NCI-H460 (cell line): ENCODE measurements around the gene CCDC152. TPM values are rescaled to one million over a fixed set of nuclear protein-coding genes. Genes with fewer than 3 reads are reported as not detected.
"Not testable (repeated sequence)": the region's sequence is repeated elsewhere in the genome, so short reads cannot be mapped to it uniquely, and the experiment has no call there.

Experiments
- DNase-seq: peaks from one replicate; pipeline ENCODE4 v3.0.0-alpha.2; 2016; ENCODE audit warnings: low read depth; ENCODE audit errors: extremely low read depth
- total RNA-seq: library from RNA; depleted of rRNA; stranded (reverse); fragments of >200 nt; shearing (Covaris generic); gene quantifications from 2 replicates; pipeline ENCODE4 v1.2.3, GENCODE V29; 2014

Gene CCDC152
- total RNA-seq, 1 experiment from 2014 or later: not detected

DNA sequence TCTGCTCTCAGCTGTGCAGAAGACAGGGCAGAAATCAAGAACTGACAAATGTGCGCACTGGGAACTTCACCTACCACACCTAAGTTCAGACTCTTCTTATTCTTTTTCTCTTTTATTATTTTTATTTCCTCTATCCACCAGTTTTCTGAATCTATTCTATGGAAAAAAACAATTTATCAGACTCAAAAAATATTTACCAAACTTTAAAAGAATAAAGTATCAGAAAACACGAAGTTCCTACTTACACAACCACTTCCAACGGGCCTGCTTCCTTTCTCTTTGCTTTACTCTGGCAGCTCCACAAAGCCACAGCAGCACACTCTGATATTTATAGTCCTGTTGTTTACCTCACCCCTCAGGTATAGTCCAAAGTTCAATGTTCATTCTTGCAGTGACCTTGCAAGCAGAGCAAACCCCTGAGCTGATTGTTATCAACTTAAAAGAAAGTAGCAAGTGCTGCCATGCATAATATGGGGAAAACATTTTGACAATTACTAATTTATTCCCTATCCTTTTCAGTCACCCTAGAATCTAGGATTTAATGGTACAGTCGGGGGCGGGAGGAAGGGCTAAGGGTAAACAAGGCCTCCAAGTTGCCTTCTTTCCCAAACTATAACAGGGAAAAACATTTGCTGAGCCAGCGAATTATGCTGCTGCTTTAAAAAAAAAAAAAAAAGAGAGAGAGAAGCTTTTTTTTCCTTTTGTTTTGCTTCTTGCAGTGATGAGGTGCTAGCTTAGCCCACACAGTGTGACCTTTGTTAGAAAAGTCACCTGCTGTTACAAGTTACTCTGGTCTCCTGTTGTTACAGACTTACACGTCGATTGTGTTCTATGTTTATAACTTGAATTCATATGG lies 55.2 kb downstream of the CCDC152 start, which contains the start of gene SELENOP:
SELENOP (minus strand) TSS at position 302 of the 856 bp plus-strand sequence. CDS start 3,539 bp downstream, outside the sequence.
- no peak for DNase-seq

DNA sequence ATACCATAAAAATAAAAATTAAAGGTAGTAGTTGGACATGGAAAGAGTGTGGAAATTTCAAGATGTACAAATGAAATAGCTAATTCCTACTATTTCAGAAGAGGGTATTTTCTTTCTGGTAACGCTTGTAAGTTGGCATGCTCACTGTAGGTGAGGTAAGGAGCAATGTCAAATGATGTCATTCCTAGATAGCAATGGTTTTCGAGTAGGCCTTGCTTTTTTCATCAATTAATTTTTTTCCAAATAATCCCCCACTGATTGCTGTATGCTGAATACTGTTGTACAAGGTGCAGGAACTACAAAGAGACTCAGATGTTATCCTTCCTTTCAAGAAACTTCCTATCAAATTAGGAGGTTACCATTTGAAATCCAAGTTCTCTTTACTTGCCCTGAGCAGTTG lies 56.0 kb downstream of the CCDC152 start:
- DNase-seq: no peak

DNA sequence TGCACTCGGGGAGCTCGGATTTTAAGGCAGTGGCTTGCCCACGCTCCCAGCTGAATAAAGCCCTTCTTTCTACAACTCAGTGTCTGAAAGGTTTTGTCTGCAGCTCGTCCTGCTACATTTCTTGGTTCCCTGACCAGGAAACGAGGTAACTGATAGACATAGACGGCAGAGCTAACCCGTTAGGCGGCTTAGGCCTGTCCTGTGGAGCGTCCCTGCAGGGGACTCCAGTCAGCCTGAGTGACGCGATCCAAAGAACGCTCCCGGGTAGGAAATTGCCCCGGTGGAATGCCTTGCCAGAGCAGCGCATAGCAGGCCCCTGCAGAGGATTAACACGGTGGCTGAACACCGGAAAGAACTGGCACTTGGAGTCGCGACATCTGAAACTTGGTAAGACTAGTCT lies 56.9 kb downstream of the CCDC152 start:
- DNase-seq: no peak

DNA sequence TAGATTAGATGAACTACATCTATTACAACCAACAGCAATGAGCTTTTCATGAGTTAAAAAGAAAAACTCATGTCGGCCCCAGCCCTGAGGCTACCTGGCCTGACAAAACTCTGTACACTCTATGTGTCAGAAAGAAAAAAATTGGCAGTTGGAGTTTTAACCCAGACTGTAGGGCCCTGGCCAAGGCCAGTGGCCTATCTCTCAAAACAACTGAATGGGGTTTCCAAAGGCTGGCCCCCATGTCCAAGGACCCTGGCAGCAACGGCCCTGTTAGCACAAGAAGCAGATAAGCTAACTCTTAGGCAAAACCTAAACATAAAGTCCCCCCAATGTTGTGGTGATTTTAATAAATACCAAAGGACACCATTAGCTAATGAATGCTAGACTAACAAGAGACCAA lies 59.9 kb downstream of the CCDC152 start:
- not testable (repeated sequence) for DNase-seq

DNA sequence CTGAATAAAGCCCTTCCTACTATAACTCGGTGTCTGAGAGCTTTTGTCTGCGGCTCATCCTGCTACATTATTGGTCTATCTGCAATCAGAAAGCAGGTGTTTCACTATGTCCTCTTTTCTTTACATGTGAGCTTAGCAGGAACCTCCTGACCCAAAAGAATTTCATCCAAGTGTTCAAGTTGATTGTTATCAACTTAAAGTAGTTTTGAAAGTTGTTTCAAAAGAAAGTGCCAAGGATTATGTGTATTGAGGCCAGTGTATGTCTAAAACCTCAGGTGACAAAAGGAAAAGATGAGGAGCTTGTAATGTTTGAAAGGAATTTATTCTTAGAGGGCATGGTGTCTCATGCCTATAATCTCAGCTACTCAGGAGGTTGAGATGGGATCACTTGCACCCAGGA lies 63.1 kb downstream of the CCDC152 start:
- no peak for DNase-seq

DNA sequence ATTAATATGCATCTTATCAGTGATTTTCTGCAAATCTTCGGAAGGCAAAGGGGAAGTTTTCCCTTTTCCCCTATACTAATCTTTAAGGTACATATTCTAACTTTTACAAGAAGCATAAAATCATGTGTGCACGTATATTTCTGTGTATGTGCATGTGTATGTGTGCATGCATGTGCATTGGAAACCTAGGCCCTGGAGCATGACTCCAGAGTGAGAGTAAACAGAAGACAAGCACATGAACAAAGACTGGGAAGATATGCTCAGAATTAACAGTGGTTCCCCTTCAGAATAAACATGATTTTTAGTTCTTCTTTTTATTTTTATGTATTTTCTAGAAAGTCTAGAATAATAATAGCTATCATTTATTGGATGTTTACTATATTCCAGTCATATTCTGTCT lies 65.9 kb downstream of the CCDC152 start:
- no peak for DNase-seq

DNA sequence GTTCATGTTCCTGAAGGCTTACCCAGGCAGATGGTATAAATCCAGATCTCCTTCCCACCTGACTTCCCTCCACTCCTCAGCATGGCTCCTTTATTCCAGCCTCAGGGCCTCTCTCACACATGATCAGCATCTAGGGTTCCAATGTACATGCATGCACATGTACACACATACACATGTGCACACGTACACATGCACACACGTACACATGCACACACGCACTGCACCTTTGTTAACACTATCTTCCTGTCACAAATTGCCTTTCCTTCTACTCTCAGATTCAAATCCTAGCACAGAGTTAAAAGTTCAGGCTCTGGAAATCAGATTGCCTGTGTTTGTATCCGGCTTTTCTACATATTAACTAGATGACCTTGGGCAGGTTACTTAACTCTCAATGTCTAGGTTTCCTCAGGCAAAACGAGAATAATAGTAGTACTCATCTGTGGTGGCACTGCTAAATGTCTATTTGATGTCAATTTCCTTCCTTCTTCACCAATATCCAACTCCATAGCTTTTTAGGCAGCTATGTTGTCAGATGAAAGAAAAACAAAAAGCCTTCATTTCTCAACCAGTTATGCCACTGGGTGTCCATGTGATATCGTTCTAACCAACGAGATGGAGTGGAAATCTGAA lies 67.8 kb downstream of the CCDC152 start:
- DNase-seq: no peak

DNA sequence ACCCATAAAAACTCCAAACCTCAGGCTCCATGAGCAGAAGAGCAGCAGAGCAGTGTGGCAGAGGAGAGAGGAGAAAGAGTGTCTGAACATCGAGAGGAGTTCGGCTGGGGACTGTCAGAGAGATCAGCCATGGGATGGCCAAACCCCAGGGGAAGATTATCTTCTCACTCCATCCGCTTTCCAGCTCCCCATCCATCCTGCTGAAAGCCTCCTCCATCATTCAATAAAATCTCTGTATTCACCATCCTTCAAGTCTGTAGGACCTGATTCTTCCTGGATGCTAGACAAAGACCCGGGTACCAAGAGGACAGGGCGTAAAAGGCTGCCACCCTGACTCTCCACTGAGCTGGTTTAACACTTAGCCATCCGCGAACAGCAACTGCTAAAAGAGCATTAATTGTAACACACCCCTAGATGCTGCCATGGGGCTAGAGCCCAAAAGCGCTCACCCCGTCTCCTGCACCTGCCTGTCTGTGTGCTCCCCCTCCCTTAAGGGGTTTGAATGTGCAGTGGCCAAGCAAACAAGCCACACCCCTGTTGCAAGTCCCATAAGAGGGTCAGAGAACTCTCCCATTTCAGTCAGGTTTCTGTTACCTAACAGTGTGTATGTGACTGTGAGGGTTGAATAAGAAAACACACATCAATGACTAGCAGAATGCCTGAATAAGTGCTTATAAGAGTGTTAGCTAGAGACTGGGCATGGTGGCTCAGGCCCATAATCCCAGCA lies 69.0 kb downstream of the CCDC152 start:
- DNase-seq: no peak

DNA sequence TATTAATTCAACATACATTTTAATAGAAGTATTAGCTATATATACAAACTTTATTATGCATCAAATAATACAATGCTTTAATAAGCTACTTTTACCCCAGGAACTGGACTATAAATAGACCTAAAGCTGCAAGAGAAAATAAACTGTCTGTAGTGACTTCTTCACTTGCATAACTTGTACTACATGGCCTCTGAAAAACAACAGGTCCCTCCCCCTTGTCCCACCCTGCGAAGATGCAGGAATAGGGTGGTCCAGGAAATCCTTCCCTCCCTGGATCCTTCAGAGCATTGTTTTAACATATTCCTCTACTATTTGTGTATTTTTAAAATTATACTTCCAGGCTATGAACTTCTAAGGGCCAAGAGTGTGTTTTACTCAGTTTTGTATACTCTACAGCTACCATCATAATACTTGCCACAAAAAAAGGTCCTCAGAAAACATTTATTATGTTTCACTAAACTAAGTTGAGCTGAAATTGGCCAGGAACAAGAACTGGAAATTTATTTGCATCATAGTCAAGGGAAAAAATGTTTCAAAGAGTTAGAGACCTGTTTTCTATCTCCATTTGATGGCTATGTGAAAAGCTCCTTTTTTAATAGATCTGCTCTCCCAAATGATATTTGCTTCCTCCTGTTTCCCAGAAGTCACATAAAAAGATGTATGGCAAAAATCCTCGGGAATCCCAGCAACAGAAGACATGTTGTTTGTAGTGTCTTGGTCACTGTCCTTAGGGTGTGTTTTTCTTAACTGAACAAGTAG lies 70.3 kb downstream of the CCDC152 start:
- no peak for DNase-seq

DNA sequence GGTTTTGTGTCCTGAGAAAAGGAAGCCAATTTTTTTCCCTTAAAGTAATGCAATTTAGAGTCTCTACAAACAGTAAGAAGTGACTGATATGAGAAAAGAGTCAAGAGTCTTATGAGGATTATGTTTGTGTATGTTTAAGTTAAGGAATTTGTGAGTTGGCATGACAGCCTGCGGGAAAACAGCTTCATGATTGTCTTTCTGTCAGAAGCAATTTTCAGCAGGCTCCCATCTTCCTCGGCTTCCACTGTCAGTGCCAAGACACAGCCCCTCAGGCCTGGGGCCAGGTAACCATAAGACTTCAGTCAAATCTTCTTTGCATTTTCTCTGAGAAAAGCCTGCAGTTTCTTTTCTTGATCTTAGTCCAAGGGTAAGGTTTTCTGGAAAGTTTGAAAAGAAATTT lies 72.1 kb downstream of the CCDC152 start:
- no peak for DNase-seq

DNA sequence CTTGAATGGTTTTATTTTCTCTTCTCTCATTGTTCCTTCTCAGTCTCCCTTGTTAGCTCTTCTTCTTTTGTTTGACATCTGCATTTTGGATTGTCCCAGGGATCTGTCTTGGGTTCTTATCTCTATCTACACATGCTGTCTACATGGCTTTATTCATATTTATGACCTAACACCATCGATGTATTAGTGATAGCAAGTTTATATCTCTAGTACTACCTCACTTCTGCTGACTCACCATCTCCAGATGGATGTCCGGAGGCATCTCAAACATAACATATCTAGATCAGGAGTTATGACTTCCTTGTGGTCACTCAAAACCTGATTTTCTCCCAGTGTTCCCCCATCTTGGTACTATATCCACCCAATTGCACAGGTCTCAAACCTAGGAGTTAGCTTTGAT lies 74.3 kb downstream of the CCDC152 start:
- DNase-seq: no peak

DNA sequence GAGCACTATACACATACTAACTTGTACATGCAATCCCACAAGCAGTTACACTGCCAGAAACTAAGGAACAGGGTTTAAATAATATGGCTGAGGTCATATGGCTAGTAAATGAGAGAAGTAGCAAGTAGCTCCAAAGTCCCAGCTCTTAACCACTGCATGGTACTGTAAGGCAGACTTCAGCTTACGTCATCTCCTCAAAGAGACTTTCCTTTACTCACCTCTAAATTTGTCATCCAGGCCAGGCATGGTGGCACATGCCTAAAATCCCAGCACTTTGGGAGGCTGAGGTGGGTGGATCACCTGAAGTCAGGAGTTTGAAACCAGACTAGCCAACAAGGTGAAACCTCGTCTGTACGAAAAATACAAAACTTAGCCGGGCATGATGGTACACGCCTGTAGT lies 75.4 kb downstream of the CCDC152 start:
- no peak for DNase-seq

DNA sequence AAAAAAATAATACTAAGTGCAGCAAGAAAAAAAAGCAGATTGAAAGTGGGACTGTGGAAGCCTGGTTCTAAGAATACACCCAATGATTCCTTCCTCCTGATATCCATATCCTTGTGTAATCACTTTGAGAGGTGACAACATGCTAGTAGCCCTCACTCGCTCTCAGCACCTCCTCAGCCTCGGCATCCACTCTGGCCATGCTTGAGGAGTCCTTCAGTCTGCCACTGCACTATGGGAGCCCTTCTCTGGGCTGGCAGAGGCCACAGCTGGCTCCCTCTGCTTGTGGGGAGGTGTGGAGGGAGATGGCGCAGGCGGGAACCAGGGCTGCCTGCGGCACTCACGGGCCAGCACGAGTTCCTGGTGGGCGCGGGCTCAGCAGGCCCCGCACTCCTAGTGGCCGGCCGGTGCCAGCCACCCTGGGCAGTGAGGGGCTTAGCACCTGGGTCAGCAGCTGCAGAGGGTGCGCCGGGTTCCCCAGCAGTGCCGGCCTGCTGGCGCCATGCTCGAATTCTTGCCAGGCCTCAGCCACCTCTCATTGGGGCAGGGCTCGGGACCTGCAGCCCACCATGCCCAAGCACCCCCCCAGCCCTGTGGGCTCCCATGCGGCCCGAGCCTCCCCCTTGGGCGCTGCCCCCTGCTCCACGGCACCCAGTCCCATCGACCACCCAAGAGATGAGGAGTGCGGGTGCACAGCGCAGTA lies 79.6 kb downstream of the CCDC152 start:
- no peak for DNase-seq

DNA sequence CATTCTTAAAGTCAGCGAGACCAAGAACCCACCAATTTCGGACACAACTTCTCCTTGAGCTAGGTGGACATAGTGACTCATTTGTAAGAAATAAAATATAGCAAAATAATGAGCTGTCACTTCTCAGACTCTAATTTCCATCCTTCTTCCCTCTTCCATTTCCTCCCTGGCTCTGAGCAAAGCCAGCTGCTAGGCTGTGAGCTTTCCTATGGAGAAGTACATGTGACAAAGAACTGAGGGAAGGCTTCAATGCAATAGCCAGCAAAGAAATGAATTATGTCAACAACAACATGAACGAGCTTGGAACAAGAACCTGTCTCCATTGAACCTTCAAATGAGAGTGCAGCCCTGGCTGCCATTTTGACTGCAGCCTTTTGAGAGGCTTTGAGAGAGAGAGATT lies 81.0 kb downstream of the CCDC152 start:
- no peak for DNase-seq

DNA sequence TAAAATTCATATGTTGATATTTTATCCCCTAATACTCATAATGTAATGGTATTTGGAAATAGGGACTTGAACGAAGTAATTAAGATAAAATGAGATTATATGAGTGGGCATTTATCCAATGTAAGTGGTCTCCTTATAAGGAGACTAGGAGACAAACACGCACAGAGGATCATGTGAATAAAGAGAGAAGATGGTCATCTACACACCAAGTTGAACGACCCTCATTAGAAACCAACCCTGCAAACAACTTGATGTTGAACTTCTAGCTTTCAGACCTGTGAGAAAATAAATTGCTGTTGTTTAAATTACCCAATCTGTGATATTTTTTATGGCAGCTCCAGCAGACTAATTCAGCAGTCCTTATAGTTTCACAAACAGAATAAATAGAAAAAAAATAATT lies 82.6 kb downstream of the CCDC152 start:
- DNase-seq: no peak

DNA sequence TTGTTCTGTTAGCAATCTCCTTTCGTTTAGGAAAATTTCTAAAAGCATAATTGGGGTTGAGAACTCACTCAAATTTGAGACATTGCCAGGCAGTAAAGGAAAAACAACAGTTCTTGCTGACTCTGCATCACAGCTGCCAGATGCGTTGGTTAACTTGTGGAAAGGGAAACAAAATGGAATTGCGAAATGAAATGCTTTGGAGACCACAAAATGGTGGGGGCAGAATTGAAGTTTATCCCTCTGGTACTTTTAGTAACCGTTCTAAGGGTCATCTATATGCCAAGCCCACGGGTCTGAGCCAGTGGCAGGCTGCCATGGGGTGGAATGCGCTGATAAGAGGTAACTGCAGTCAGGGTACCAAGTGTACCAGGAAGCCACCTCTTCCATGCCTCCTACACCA lies 83.7 kb downstream of the CCDC152 start:
- no peak for DNase-seq

DNA sequence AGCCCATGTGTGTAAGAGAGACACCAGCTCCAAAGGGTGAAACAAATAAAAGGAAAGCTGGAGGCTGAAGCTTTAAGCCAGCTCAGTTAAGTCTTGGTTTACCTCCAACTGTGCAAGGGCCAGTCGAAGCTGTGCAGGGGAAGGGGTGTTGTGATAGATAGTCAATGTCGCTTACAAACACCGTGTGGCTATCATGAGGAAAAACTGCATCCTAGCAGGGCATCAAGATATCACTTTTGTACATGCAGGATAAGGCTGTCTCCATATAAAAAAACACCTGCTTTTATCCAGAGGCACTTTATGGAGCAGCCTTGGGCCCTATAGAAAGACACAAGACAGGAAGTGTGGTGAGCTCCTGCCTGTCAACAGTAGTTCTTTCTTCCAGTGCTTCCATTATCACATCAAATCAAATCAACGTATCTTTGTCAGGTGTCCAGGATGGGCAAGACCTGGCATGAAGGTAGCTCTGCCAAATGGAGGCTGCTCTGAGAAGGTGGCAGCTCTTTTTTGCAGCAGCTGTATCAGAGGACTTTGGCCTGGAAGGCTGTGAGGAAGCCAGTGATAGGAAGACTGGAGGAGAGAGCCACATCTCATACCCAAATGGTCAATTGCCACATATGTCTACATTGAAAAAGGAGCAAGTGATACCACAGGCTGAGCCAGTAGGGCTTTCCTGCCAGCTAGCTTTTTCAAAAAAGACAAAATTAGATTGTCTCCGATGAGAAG lies 84.4 kb downstream of the CCDC152 start:
- DNase-seq: no peak

DNA sequence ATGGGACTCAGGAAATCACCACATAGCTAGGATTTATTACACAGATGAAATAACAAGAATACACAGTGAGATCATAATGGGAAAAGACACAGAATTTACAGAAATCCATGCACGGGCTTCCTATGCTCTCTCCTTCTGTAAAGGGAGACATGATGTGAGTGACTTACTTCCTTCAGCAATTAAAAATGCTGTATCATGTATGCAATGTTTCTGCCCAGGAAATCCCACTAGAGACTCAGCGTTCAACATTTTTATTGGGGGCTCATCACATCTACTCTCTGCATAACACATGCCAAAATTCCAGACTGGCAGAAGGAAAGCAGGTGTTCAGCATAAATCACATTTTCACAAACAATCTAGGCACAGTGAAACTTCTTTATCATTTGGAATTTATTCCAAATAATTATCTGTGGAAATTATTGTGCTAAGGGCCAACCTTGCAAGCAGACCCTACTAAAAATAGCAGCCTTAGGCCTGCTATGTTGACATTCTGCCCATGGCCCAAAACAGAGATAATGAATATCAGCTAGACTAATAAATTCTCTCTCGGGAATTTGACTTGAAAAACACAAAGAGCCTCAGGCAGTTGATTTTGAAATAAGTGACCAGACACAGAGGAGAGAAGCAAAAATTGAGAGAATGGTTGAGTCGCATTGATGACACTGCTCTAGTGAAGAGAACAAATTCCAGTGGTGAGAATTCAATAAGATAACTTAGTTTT lies 86.5 kb downstream of the CCDC152 start:
- no peak for DNase-seq
